Uterus (tissue), 2 donors: ENCODE measurements around the gene DNAJC17.

Experiments used
- POLR2A ChIP-seq, 2 donors: fragments of 450-650 bp; IDR thresholded peaks; one replicate each; pipeline ENCODE4 v1.6.1; 2016; ENCODE audit warnings: antibody characterized with exemption in 2 of 2, mild to moderate bottlenecking in 1 of 2, moderate library complexity in 1 of 2
- TF ChIP-seq, protein P1 (sequence below), 4 experiments: fragments of 200-600 bp in 2 of 4; fragments of 450-650 bp in 2 of 4; sonication (generic) in 2 of 4; IDR thresholded peaks; one replicate each; pipeline ENCODE4 v1.5.1; 2016 to 2019; ENCODE audit warnings: antibody characterized with exemption in 4 of 4, mild to moderate bottlenecking in 2 of 4, moderate library complexity in 1 of 4

DNA sequence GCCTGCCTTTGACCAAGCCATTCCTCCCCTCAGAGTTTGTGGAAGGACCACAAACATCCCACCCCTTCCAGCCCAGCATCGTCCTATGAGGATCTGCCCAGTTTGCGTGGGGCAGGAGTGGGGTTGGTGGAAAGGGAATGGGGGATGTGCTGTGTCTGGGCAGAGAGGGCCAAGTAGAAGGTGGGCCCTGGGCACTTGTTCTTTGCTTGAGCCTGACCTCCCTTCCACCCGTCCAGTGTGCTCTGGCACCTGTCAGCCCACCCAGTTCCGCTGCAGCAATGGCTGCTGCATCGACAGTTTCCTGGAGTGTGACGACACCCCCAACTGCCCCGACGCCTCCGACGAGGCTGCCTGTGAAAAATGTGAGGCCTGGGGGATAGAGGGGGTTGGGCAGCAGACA is 46.9 kb upstream of the DNAJC17 start:
- TF ChIP-seq, protein P1, sequence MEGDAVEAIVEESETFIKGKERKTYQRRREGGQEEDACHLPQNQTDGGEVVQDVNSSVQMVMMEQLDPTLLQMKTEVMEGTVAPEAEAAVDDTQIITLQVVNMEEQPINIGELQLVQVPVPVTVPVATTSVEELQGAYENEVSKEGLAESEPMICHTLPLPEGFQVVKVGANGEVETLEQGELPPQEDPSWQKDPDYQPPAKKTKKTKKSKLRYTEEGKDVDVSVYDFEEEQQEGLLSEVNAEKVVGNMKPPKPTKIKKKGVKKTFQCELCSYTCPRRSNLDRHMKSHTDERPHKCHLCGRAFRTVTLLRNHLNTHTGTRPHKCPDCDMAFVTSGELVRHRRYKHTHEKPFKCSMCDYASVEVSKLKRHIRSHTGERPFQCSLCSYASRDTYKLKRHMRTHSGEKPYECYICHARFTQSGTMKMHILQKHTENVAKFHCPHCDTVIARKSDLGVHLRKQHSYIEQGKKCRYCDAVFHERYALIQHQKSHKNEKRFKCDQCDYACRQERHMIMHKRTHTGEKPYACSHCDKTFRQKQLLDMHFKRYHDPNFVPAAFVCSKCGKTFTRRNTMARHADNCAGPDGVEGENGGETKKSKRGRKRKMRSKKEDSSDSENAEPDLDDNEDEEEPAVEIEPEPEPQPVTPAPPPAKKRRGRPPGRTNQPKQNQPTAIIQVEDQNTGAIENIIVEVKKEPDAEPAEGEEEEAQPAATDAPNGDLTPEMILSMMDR (IDR thresholded peaks at IDR 0.05) = no peak
- no peak for TF ChIP-seq POLR2A (IDR thresholded peaks at IDR 0.05)
